HFFc6 (cell line): Measurements from ENCODE around the gene TBX15. TPM values are rescaled to one million over a fixed set of nuclear protein-coding genes. Genes with fewer than 3 reads are reported as not detected.

ENCODE experiments used
- DNase-seq: peaks from one replicate; pipeline ENCODE4 v3.0.0-alpha.2; 2018
- H3K27ac Mint-ChIP-seq: 2 replicates; pipeline ENCODE4 v1.8.0; 2020; ENCODE audit warnings: mild to moderate bottlenecking, mixed read lengths
- H3K27me3 Mint-ChIP-seq: 2 replicates; pipeline ENCODE4 v1.8.0; 2021; ENCODE audit warnings: mild to moderate bottlenecking, moderate library complexity, mixed read lengths; ENCODE audit not compliant: insufficient read depth
- H3K36me3 Mint-ChIP-seq: 2 replicates; pipeline ENCODE4 v1.8.0; 2021; ENCODE audit warnings: low read depth, mixed read lengths
- H3K4me1 Mint-ChIP-seq: 2 replicates; pipeline ENCODE4 v1.8.0; 2020; ENCODE audit warnings: low read depth, mixed read lengths
- H3K4me3 Mint-ChIP-seq: 2 replicates; pipeline ENCODE4 v1.8.0; 2020; ENCODE audit warnings: mild to moderate bottlenecking, moderate library complexity, mixed read lengths
- H3K9me3 Mint-ChIP-seq: 2 replicates; pipeline ENCODE4 v1.8.0; 2020; ENCODE audit warnings: mild to moderate bottlenecking, mixed read lengths
- CTCF ChIP-seq: fragments of 200-600 bp; sonication (generic); IDR thresholded peaks from 2 replicates; pipeline ENCODE4 v1.5.0; 2021; ENCODE audit warnings: antibody characterized with exemption, mild to moderate bottlenecking
- total RNA-seq, 6 experiments: library from RNA; stranded (reverse); fragmentation: NEBNext Ultra II Directional; extraction: Animal tissue kit (Norgen Biotek cat#: 25700); gene quantifications; 2 replicates in 1 of 6; 3 replicates in 5 of 6; pipeline ENCODE4 v1.2.3, GENCODE V29; 2021

Gene TBX15
- total RNA-seq, 6 experiments from 2014 or later = 5.3 to 12.2 (median 10.0) TPM

GRCh38 chr1:118990513-118991152 lies 2.5 kb upstream of the TBX15 start:
- H3K36me3 Mint-ChIP-seq = peaks cover 6% of the 10 kb centered on the region; the same call in 1 of the 2 replicates
- no peak overlapping the region for H3K27ac Mint-ChIP-seq
- TF ChIP-seq CTCF = no peak
- no peak for DNase-seq
- no peak overlapping the region for H3K4me3 Mint-ChIP-seq
- peaks cover 16% of the 10 kb centered on the region for H3K27me3 Mint-ChIP-seq
- H3K4me1 Mint-ChIP-seq = peaks cover 24% of the 10 kb centered on the region
- no peaks in the 10 kb centered on the region for H3K9me3 Mint-ChIP-seq

- Mint-ChIP-seq H3K4me1 (peaks cover 29% of the 10 kb centered on the region), H3K27ac (no peak overlapping the region), H3K9me3 (no peaks in the 10 kb centered on the region), H3K27me3 (peaks cover 17% of the 10 kb centered on the region), H3K4me3 (no peak overlapping the region), H3K36me3 (peaks cover 6% of the 10 kb centered on the region; the same call in 1 of the 2 replicates)
- DNase-seq = no peak
- TF ChIP-seq CTCF = no peak
These were observed 1.8 kb upstream of the TBX15 start for GRCh38 chr1:118989878-118990378.

- no peak for DNase-seq
- peaks cover 36% of the 10 kb centered on the region for H3K4me1 Mint-ChIP-seq
- no peak overlapping the region for H3K27ac Mint-ChIP-seq
- H3K9me3 Mint-ChIP-seq = no peaks in the 10 kb centered on the region; the same call in 1 of the 2 replicates
- TF ChIP-seq CTCF = no peak
- H3K4me3 Mint-ChIP-seq = peak overlapping the region; percentile 98; the same call in 1 of the 2 replicates
- peaks cover 7% of the 10 kb centered on the region for H3K36me3 Mint-ChIP-seq
- peaks cover 17% of the 10 kb centered on the region for H3K27me3 Mint-ChIP-seq
These were observed 1.1 kb upstream of the TBX15 start for GRCh38 chr1:118989006-118989815.

GRCh38 chr1:118987468-118988185 lies 516 bp downstream of the TBX15 start:
- H3K9me3 Mint-ChIP-seq = peaks cover 6% of the 10 kb centered on the region; the same call in 1 of the 2 replicates
- DNase-seq = peak; percentile 51
- no peak; the same call in 1 of the 2 replicates for TF ChIP-seq CTCF
- peaks cover 21% of the 10 kb centered on the region for H3K36me3 Mint-ChIP-seq
- peak overlapping the region; percentile 98 for H3K4me3 Mint-ChIP-seq
- peaks cover 45% of the 10 kb centered on the region for H3K4me1 Mint-ChIP-seq
- H3K27ac Mint-ChIP-seq = peak overlapping the region; percentile 96
- peaks cover 14% of the 10 kb centered on the region for H3K27me3 Mint-ChIP-seq
